ENCODE results near the gene KIF23.
"Not testable (repeated sequence)": the region's sequence is repeated elsewhere in the genome, so short reads cannot be mapped to it uniquely, and the experiment has no call there.

Gene KIF23

DNA sequence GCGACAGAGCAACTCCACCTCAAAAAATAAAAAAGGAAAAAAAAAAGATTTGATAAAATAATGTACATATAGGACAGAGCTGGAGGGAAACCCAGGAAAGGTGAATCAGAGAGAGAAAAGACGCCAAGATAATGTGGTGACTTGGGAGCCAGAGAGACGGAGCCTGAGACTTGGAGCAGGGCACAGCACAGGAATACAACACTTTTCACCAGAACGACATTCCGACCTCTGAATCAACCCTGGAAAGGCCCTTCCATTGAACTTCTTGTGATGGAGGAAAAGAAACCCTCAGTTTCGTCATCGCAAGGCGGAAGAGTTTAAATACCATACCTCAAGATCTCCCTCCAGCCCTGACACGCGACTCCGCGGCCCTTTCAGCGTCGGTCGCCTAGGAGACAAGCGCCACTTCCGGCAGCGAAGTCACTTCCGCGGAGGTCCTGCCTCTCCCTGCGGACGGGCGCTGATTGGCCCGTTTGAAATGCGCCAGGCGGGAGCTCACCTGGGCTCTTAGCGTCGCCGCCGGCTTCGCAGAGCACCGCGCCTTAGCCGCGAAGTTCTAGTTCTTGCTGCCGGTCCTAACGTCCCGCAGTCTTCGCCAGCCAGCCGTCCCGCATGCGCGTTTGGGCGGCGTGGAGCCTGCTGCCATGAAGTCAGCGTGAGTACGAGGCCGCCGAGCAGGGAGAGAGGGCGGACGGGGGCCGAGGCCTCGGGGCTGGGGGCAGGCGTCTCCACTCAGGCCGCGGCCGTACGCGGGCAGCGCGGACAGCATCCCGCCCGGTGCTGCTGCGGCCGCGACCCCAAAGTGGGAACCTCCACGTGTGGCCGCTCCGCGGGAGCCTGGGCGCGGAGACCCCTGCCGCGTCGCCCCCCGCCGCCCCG, at the start of gene KIF23:
Gene KIF23, plus strand, starts transcription at position 528 of the 879 bp plus-strand sequence. Its CDS starts 117 bp downstream, at position 645.
- DNase-seq (ENCODE audit: low read depth): peak; percentile 90

DNA sequence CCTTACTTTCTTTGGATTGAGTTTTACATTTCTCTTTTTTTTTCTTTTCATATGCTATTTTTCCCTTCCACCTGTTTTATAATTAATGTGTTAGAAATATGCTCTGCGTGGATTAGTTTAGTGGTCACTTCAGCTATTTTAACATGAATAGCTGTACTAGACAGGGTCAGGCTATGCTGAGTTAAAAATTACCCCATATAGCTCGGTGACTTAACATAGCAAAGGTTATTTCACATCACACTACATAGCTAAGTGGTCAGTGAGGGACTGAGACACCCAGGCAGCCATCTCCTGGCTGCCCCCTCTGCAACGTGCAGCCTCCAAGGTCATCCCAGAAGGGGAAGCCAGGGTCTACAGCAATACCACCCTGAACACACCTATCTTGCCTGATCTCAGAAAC, 46.9 kb upstream of the KIF23 start:
- no peak for DNase-seq (ENCODE audit: low read depth)

DNA sequence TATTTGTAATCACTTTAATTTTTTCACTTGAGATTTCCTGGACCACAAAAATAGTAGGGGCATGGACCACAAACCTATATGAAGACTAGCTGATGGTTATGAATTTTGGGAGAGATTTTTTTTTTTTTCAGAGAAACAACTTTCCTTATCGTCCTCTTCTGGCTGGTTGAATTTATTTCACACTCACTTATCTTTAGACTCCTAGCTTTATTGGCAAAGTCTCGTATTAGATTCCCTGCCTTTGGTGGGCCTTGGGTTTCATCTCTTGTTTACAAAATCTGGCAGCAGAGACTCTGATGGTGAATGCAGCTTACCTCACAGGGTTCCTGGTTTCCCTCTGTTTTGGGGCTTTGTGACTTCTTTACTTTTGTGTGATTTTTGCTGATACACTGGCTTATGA, 44.5 kb upstream of the KIF23 start:
- DNase-seq (ENCODE audit: low read depth): no peak

DNA sequence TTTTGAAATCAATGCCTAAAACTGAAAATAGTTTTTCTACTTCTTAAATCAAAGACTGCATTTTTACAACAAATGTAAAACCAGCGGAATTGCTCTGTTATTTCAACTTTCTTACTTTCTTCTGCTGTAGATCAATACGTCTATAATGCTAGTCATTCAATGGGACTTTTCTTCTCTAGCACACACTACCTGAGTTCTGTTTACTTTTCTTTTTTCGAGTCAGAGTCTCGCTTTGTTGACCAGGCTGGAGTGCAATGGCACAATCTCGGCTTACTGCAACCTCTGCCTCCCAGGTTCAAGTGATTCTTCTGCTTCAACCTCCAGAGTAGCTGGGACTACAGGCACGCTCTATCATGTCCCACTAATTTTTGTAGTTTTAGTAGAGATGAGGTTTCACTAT, 40.7 kb upstream of the KIF23 start:
- DNase-seq (ENCODE audit: low read depth): no peak

DNA sequence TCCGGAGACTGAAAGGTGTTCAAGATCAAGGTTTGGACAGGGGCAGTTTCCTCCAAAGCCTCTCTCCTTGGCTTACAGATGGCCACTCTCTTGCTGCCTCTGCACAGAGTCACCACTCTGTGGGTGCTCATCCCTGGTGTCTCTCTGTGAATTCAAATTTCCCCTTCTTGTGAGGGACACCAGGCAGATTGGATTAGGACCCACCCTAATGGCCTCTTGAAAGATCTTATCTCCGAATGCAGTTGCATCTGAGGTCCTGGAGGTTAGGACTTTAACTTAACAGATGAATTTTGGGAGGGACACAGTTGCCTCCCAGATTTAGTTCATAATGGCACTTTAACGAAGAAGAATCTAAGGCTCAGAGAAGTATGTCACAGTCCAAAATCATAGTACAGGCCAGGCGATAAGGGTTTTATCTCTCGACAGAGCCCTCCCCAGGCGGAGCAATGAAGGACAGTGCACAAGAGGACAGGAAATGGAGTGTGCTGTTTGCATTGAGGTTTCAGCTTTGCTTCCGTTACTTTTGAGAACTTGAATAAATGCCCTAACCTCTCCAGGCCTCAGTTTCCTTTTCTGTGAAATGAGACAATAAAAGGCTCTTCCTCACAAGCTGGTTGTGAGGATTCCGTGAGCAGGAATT, 38.9 kb upstream of the KIF23 start:
- DNase-seq (ENCODE audit: low read depth): no peak

DNA sequence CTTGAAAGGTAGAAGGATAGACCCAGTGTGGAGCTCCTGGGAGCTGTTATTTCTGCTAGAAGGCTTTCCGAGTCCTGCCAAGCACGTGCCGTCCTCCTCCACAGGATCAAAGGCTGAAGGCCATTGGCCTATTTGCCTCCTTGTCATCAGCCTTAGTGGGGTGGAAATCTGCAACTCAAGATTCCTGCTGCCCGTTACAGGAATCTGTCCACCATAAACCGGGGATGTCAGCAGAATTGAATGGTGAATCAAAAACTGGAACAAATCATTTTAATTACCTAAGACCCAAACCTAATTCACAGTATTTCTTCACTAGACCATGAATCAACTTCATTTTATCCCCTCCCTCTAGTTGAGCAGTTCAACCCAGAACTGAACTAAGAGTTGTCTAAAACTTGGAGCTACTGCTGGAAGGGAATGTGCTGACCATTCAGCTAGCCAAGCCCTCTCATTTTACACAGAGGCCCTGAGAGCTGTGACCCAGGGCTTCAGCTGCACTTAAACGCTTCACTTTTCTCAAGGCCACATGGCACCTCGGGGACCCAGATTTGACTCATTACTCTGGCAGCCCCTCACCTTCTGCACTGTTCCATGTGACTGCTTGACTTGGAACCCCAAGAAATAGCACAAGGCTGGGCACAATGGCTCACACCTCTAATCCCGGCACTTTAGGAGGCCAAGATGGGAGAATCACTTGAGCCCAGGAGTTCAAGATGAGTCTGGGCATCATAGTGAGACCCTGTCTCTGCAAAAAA, 36.8 kb upstream of the KIF23 start:
- DNase-seq (ENCODE audit: low read depth): no peak

DNA sequence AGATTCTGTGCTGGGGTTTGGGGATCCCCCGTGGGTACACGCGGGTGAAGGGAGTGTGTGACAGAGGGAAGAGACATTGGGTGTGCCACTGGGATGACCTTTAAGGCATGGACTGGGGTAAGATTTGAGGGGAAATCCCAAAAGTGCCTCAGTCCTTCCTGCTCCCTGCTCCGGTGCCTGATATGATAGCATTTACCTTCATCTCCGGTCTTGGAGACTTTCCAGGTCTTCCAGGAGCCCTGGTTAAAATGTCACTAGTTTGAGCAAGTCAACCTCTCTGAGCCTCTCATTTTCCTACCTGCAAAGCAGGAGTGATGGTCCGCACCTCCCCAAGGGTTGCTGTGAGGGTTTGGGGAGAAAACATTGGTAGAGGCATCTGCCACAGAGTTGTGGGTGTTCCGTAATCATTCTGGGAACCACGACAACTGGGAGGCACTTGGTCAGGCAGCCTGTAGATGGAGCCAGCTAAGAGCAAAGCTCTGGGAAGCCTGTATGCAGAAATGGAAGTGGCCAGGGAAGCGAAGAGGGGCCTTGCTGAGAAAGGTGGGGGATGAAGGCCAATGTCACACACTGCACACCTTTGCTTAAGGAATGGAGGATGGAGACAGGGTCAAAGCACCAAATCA, 33.9 kb upstream of the KIF23 start:
- peak; percentile 27 for DNase-seq (ENCODE audit: low read depth)

DNA sequence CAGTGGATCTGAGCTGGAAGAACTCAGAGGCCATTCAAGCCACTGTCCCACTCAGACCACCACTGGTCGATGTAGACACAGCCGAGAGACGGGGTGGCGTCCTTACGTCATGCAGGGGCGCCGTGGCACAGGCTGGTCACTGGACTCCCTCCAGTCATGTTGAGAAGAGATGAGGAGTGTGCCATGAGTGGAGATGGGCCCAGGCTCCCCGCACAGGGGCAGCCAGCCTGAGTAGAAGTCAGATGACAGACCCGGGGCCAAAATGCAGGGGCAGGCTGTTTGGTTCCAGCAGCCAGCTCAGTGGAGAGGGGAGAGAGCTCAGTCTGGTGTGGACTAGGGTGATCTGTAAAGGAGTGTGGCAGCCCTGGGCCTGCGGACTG, 33.4 kb upstream of the KIF23 start:
- no peak for DNase-seq (ENCODE audit: low read depth)

DNA sequence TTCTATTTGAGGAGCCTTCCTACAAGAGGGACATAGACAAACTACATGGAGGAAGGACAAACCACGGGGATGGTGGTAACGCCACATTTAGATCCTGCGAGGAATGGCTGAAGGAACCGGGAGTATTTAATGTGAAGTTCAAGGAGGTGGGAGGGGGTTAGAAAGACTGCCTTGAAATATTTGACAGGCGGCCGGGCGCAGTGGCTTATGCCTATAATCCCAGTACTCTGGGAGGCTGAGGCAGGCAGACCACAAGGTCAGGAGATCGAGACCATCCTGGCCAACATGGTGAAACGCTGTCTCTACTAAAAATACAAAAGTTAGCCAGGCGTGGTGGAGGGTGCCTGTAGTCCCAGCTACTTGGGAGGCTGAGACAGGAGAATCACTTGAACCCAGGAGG, 32.0 kb upstream of the KIF23 start:
- DNase-seq (ENCODE audit: low read depth): not testable (repeated sequence)

DNA sequence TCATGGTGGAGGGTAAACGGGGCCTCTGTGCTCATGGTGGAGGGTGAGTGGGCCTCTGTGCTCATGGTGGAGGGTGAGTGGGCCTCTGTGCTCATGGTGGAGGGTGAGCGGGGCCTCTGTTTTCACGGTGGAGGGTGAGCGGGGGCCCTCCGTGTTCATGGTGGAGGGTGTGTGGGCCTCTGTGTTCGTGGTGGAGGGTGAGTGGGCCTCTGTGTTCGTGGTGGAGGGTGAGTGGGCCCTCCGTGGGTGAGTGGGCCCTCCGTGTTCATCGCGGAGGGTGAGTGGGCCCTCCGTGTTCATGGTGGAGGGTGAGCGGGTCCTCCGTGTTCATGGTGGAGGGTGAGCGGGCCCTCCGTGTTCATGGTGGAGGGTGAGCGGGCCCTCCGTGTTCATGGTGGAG, 30.1 kb upstream of the KIF23 start:
- DNase-seq (ENCODE audit: low read depth): not testable (repeated sequence)

DNA sequence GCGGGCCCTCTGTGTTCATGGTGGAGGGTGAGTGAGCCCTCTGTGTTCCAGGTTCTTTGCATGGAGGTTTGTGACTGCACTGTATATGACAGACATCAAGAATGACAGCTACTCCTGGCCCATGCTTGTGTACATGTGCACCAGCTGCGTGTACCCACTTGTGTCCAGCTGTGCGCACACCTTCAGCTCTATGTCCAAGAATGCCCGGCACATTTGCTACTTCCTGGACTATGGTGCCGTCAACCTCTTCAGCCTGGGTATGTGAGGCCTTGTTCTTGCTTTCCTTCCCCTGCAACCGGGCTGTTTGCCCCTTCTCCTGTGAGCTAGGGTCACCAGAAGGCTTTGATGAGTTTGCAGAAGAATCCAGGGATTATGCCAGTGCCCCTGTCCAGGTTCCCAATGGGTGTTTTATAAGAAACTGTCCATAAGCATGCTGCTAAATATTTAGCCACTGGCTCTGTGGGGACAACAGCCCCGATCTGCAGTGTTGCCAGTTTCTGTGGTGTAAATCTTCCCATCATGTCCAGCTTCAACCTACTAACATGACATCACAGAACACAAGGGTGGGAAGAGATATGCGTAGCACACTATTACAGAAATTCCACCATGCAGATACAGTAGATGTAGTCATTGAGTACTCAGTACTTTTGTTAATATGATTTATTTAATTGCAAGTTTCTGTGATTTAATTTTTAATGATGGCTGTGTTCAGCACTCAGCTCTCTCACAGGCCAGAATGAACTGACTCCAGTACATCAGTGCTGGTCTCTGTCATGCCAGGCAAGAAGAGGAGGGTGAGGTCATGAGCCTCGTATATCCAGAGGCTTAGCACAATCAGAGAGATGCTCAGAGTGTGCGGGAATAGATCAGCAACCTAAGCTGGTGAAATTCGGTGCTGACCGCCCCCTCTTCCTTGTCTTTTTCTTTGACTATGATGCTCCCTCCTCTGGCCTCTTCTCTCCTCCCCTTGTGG, 29.2 kb upstream of the KIF23 start:
- no peak for DNase-seq (ENCODE audit: low read depth)

DNA sequence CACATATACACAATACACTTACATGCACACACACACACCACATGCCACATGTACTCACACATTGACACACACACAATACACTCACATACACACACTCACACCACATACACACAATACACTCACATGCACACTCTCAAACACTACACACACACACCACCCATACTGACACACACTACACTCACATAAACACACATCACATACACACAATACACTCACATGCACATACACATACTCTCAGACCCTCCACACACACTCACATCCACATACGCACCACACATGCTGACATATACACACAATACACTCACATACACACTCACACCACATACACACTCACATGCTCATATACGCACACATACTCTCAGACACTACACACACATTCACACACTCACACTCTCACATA, 28.3 kb upstream of the KIF23 start:
- no peak for DNase-seq (ENCODE audit: low read depth)

DNA sequence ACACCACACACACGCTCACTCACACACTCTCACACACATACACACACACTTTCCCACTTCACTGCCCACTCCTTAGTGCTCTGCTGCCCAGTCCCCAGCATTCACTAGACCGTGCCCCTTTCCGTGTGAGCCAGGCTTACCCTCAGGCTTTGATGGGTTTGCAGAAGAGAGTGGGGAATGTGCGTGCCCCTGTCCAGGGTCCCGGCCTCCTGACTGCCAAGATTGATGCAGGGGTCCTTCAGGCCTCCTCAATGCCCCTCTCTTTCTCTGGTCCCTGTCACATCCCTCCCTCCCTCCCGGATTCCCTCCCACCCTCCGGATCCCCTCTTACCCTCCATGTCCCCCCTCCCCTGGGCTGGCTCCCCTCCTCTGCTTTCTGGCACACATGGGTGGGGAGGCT, 27.9 kb upstream of the KIF23 start:
- DNase-seq (ENCODE audit: low read depth): no peak

DNA sequence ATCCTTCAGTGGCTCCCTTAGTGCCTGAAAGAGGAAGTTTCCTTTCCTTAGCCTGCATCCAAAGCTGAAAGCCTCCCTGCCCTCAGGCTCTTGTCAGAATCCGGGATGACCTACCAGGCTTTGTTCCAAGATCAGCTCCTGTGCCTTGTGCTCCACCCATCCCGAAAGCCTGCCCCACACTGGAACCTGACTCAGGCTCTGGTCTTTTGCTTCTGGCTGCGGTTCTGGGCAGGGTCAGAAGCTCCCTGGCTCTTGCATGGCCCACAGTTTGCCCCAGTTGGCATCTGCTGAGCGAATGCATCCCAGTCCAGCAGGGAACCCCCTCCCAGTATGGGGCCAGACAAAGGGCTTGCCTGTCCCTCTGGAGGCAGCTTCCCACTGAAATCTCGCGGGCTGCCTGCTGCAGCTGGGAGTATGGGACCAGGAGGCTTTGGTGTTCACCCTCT, 25.9 kb upstream of the KIF23 start:
- DNase-seq (ENCODE audit: low read depth): peak; percentile 12

DNA sequence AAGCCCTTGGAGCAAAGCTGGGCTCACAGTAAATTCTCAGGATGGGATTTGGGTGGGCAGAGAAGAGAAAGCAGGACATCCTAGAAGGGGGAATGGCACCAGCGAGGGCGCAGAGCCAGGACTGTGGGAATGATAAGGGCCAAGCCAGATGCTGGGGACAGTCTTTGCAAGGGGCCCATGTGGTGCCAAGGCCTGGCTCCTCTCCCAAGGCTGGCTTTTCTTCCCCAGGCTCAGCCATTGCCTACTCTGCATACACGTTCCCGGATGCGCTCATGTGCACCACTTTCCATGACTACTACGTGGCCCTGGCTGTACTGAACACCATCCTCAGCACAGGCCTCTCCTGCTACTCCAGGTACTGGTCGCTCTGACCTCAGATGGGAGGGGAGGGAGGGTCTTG, 24.7 kb upstream of the KIF23 start:
- no peak for DNase-seq (ENCODE audit: low read depth)

DNA sequence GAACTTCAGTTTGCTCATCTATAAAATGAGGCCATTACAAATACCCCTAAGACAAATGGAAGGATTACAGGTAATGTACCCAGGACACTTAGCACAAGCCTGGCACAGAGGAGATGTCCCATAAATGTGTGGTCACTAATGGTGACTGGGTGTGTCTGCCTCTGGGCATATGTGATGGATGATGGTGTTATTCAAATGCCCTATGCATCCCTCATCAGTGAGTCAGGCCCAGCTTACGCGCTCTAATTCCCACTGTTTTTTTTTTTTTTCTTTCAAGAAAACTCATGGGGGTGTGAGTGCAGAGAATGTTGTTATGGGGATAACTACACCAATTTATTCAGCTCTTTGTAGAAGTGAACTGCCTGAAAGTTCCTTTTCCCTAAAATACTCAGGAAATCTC, 23.6 kb upstream of the KIF23 start:
- no peak for DNase-seq (ENCODE audit: low read depth)

DNA sequence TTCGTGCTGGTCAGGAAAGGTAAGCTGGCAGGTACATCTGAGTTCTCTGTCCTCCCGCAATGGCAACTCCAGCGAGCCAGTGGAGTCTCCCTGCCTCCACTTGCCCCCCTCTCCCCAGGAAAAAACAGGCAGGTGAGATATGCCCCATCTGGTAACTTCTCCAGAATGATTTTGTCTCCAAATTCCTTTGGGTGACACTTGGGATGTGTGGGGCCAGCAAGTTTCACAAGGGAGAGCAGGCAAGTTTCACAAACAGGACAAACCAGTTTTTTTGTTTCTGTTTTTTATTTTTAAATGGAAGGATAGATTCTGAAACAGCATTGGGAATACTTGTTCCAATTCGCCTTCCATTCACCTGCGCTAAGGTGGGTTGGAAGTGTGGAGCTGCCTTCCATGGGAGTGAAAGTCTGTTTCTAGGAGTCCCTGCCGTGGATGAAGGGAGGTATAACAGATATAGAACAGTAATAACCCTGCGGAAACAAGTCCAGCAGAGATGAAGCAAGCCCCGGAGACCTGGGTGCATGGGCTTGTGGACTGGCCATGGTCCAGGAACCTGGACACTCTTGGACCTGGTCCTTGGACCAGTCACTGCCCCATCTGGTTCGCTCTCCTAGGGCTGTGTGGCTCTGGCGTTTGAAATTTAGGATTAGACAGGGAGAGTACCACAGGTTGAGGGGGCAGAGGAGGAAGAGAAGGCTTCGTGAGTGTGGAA, 22.9 kb upstream of the KIF23 start:
- DNase-seq (ENCODE audit: low read depth): no peak

DNA sequence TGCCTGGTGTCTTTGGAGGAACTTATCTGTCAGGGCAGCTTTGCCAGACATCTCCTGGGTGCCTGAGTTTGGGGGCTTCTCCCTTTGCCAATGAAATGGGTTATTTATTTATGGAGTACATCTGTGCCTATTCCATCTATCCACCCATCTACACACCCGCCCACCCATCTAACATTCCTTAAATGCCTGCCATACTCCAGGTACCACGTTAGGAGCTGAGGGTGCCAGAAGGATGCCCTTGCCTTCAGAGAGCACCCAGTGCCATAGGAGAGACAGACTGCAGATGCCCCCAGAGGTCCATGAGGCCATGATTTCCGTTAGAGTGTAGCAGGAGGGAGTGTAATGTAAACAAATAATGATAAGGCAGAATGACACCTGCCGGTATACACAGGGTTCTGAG, 21.8 kb upstream of the KIF23 start:
- no peak for DNase-seq (ENCODE audit: low read depth)

DNA sequence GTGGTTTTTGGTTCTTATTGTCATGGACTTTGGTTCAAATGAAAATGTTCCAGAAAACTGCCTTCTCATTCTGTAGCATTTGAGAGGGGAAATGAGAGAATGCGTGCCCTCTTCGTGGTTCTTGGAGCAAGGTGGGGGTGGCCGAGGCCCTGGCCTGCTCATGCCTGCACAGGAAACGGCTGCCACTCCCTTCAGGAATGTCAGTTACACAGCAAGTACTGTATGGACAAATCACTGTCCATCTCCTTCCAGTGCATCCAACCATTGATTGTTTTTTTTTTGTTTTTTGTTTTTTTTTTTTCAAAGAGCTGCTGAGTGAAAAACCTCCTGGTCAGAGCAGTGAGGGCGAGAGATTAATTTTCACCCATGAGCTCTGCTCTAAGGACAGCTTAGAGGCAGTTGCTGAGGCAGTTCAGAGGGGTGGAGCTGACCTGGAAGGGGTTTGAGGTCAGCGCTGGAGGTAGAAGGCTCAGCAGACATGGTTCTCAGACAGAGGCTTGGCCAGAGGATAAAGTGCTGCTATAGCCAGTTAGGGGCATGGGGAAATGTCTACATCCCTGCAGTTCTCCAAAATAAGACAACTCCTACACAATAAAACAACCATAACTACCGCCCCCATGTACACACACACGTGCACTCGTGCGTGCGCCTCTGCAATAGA, 20.2 kb upstream of the KIF23 start:
- DNase-seq (ENCODE audit: low read depth): no peak
